HG02970 (cell line): ENCODE results near the gene TJP2.

Experiments used
- ATAC-seq: cut with Tn5 transposase; IDR thresholded peaks from one replicate; pipeline ENCODE4 v1.9.1; 2021; ENCODE audit warnings: mild to moderate bottlenecking, moderate library complexity, moderate number of reproducible peaks; ENCODE audit not compliant: unreplicated experiment, low FRiP score

TJP2 gene

GRCh38 chr9:69319324-69320025 is 145.4 kb downstream of the TJP2 start:
- ATAC-seq: no peak

- no peak for ATAC-seq
These were observed 148.2 kb downstream of the TJP2 start for GRCh38 chr9:69322256-69322655.

DNA sequence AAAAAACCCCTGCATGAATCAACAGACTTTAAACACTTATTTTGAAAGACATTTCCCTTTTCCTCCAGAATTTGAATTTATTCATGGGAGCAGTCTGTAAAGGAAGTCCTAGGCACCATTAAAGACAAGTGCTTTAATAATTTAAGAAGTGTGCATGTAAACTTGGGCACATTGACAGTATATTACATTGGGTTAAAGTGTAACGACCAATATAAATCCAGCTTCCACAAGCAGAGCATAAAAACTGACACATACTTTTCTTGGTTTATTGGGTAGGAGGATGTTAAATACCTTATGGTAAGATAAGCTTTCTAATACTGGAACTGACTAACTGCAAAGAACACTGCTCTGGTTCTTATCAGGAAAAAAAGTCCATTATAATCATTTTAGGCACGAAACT is 149.8 kb downstream of the TJP2 start:
- no peak for ATAC-seq
